Type B pancreatic cell (in vitro differentiated cells): ENCODE data around the gene SEMA3E. TPM values are rescaled to one million over a fixed set of nuclear protein-coding genes. Genes with fewer than 3 reads are reported as not detected.

Experiments used
- DNase-seq: peaks from one replicate; pipeline ENCODE4 v3.0.0; 2021; ENCODE audit warnings: mixed read lengths; ENCODE audit not compliant: unreplicated experiment; ENCODE audit errors: extremely low spot score
- H3K27ac Mint-ChIP-seq: 2 replicates; pipeline ENCODE4 v1.8.0; 2021; ENCODE audit warnings: mild to moderate bottlenecking, mixed read lengths
- H3K27me3 Mint-ChIP-seq: 2 replicates; pipeline ENCODE4 v1.8.0; 2021; ENCODE audit warnings: mixed read lengths
- H3K36me3 Mint-ChIP-seq: 2 replicates; pipeline ENCODE4 v1.8.0; 2021; ENCODE audit warnings: mixed read lengths
- H3K4me1 Mint-ChIP-seq: one replicate; pipeline ENCODE4 v1.8.0; 2021; ENCODE audit warnings: mixed read lengths; ENCODE audit not compliant: unreplicated experiment
- H3K4me3 Mint-ChIP-seq: 2 replicates; pipeline ENCODE4 v1.8.0; 2021; ENCODE audit warnings: mild to moderate bottlenecking, mixed read lengths
- H3K9me3 Mint-ChIP-seq: 2 replicates; pipeline ENCODE4 v1.8.0; 2021; ENCODE audit warnings: mixed read lengths
- total RNA-seq: library from RNA; stranded (reverse); gene quantifications from 2 replicates; pipeline ENCODE4 v1.2.1, GENCODE V29; 2021; ENCODE audit warnings: low replicate concordance
- TF ChIP-seq, protein P1 (sequence below): fragments of 200-600 bp; sonication (generic); conservative IDR thresholded peaks from 2 replicates; pipeline ENCODE4 v1.5.0; 2021; ENCODE audit warnings: antibody characterized with exemption, mild to moderate bottlenecking

The SEMA3E gene
- total RNA-seq, 1 donor from 2014 or later, result 27.7 TPM

DNA sequence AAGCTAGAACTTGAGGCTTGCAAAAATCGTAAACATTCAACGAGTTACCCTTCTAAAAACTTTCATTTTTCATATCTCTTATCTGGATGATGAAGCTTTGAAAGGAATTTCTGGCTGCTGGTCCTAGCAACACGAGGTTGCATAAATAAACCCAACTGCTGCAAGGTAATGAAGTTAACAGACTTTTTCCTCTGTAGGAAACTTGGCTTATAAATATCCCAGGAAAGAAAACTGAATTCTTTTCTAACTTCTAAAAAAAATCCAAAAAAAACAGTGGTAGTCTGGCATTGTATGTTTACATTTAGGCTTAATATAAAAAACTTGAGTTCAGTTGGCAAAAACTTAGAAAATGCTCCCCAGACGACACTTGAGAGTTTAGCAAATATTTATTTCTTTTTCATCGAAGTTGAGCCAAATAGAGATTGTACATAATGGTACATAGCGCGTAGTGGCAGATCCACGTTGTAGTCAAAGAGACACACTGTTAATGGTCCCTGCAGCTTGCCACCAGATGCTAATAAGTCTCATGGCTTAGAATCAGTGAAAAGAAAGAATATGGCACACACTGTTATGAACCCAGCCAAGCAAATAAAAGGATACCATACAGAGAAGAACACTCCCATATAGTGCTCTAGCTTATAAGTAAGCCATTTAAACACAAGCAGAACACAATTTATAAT is 285.9 kb downstream of the SEMA3E start:
- TF ChIP-seq, protein P1, sequence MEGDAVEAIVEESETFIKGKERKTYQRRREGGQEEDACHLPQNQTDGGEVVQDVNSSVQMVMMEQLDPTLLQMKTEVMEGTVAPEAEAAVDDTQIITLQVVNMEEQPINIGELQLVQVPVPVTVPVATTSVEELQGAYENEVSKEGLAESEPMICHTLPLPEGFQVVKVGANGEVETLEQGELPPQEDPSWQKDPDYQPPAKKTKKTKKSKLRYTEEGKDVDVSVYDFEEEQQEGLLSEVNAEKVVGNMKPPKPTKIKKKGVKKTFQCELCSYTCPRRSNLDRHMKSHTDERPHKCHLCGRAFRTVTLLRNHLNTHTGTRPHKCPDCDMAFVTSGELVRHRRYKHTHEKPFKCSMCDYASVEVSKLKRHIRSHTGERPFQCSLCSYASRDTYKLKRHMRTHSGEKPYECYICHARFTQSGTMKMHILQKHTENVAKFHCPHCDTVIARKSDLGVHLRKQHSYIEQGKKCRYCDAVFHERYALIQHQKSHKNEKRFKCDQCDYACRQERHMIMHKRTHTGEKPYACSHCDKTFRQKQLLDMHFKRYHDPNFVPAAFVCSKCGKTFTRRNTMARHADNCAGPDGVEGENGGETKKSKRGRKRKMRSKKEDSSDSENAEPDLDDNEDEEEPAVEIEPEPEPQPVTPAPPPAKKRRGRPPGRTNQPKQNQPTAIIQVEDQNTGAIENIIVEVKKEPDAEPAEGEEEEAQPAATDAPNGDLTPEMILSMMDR, result no peak
- Mint-ChIP-seq H3K9me3 (no peaks in the 10 kb centered on the region), H3K27me3 (no peaks in the 10 kb centered on the region), H3K4me3 (no peak overlapping the region), H3K4me1 (no peaks in the 10 kb centered on the region), H3K36me3 (peaks cover 3% of the 10 kb centered on the region), H3K27ac (no peak overlapping the region)
- no peak for DNase-seq

DNA sequence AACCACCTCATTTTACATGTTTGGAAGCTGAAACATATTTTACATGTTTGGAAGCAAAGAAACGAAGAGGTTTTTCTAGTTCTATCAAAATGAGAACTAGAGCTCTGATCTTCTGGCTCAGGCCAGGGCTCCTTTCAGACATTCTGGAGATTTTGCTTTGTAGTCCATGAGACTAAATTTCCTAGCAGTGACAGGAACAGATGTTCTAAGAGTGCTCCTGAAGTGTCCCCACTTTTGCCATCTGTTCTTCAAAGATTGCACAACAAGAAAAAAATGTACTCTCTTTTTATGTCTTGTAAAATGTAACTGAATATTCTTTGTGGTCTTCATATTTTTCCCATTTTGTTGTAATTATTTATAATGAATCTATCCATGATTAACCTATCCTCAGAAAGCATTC is 289.8 kb downstream of the SEMA3E start:
- Mint-ChIP-seq H3K27ac (no peak overlapping the region), H3K4me1 (no peaks in the 10 kb centered on the region), H3K9me3 (no peaks in the 10 kb centered on the region), H3K36me3 (no peaks in the 10 kb centered on the region), H3K4me3 (no peak overlapping the region), H3K27me3 (no peaks in the 10 kb centered on the region)
- DNase-seq, result no peak
- TF ChIP-seq, protein P1, result no peak

DNA sequence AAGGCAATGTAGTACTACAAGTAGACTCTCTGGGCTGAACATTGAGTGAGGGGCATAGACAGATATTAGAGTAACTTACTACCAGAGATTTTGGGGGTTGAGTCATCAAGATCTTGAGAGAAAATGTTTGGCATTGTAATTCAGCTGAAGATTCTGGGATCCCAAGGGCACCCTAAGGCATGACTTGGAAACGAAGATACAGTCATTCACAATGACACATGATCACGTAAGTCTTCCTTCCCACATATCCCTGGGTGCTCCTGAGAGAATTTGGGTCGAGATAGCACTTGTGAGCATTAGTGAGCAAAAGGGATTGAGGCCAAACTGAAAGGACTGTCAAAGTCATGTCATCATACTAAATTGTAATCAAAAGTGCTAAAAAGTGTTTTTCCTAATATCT is 293.8 kb downstream of the SEMA3E start:
- TF ChIP-seq, protein P1, result no peak
- H3K27me3 Mint-ChIP-seq, result no peaks in the 10 kb centered on the region
- H3K4me1 Mint-ChIP-seq, result no peaks in the 10 kb centered on the region
- no peaks in the 10 kb centered on the region for H3K36me3 Mint-ChIP-seq
- no peak for DNase-seq
- H3K27ac Mint-ChIP-seq, result no peak overlapping the region
- H3K4me3 Mint-ChIP-seq, result no peak overlapping the region
- H3K9me3 Mint-ChIP-seq, result peaks cover 5% of the 10 kb centered on the region

DNA sequence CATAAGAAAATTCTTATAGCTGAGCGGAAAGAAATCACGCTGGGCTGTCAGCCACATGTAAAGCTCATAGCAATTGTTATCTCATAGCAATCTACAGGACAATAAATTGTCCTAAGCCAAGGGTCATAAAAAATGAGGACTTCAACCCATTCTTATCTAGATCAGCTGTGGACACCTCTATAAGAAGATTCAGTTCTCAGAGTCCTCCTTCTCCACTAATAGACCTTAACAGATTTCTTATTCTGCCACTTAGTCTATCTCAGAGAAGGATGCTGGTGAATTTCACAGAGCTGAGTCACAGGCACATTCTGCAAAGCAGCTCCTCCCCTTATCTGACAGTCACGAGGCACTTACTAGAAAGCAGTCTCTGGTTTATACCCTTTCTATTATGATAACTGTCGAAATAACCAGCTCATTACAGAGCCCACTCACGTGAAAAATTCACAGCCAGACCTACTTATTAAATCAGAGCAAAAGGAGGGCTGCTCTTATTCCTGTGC is 300.9 kb downstream of the SEMA3E start:
- H3K36me3 Mint-ChIP-seq, result no peaks in the 10 kb centered on the region
- no peak overlapping the region for H3K27ac Mint-ChIP-seq
- H3K4me3 Mint-ChIP-seq, result no peak overlapping the region
- peaks cover 5% of the 10 kb centered on the region for H3K9me3 Mint-ChIP-seq
- TF ChIP-seq, protein P1, result no peak
- H3K4me1 Mint-ChIP-seq, result no peaks in the 10 kb centered on the region
- DNase-seq, result no peak
- H3K27me3 Mint-ChIP-seq, result no peaks in the 10 kb centered on the region

DNA sequence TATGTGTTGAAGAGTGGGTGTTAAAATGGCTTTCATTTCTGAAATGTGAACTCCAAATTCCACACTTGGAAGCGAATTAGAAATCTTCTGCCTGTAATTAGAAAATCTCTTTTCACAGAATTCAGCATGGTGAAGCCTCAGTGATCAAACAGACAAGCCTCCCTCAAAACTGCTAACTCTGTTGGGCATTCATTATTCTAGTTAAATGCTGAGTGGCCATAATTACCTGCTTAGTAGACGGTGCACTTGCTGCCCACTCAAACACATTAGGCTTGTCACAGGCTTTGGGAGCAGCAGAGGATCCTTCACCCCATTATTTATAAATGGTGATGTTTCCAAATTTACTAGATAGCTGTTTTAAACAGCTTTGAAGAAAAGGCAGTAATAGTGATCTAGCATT is 309.0 kb downstream of the SEMA3E start:
- Mint-ChIP-seq H3K27ac (no peak overlapping the region), H3K27me3 (no peaks in the 10 kb centered on the region), H3K9me3 (no peaks in the 10 kb centered on the region), H3K4me3 (no peak overlapping the region), H3K36me3 (no peaks in the 10 kb centered on the region), H3K4me1 (no peaks in the 10 kb centered on the region)
- no peak for DNase-seq
- TF ChIP-seq, protein P1, result no peak
